Activated effector memory CD4-positive, alpha-beta T cell treated with Interleukin-2 at 50 U/mL for 16 hours (primary cell): Measurements from ENCODE around the gene PDE7B.
"Not testable (repeated sequence)": the region's sequence is repeated elsewhere in the genome, so short reads cannot be mapped to it uniquely, and the experiment has no call there.

Experiments
- DNase-seq: peaks from one replicate; pipeline ENCODE4 v3.0.0-alpha.2; 2020

PDE7B gene

DNA sequence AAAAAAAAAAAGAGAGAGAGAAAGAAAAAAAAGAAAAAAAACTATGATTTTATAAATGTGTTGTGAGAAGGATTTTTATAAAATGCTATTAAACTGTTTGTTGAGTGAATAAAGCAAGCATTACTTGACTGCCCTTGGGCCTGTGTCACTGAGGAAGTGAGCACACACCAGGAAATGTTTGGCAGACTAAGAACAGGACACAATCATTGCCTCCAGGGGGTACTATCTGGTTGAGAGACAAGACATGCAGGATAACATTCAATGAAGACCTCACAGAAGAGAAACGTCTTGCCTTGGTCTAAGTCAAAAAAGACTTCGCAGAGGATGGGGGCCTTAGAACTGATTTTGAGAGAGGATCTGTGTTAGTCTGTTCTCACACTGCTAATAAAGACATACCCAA, 358.0 kb downstream of the PDE7B start:
- DNase-seq: no peak

DNA sequence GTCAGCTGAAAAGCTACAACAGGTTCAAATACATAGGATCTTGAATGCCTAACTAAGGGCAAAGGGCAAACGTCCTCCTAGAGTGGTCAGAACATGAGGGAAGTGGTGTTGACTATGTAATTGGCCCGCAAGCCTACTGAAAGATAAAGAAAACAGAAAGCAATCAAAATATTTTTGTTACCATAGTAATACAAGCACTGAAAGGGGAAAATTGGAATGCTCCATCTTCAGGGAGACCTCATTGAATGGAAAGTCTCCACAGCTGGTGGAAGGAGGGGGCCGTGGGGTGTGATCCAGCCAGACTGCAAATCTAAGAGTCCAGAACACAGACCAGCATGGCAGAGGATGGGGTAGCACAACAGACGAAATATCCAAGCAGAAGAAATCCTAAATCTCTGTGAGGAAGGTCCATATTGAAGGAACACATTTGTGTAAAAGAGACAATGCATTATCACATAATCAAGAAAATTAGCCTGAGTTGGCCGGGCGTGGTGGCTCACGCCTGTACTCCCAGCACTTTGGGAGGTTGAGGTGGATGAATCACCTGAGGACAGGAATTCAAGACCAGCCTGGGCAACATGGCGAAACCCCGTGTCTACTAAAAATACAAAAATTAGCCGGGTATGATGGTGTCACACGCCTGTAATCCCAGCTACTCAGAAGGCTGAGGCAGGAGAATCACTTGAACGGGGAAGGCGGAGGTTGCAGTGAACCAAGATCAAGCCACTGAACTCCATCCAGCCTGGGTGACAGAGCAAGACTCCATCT, 359.1 kb downstream of the PDE7B start:
- DNase-seq: no peak

DNA sequence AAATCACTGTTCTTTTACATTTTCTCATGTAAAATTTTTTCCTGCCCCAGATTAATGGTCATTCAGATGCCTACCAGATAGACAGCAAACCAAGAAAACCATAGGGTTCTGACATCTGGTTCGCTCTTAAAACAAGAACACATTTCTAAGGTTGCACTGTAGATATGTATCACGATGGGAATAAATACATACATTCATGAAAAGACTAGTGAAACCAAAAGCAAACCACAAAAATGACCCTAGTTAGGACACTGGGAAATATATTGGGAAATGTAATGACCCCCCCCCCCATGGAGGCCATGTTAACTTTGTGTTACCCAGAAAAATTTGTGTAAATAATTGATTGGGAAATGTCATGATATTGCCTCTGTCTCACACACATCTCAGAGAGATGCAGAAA, 361.1 kb downstream of the PDE7B start:
- no peak for DNase-seq

DNA sequence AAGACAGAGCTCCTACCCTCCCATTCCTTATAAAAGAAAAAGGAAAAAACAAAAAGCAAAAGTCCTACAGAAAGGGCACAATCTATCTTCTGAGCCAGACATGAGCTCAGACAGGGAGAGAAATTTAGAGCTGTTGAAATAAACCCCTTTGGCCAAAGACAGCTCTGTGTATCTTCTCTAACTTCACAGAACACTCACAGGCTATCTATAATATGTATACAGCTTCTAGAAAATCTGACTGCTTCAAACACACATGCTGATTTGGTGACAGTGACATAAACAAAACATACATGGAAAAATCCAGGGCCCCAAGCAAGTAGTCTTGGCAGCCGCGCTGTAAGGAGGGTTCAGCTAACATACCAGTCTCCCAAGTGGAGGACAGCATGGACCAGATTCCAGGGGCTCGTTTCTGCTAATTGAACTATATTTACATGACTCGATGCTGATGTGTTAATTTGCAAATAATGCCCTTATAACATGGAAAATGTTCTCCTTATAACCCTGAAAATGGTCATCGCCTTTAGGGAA, 361.6 kb downstream of the PDE7B start:
- DNase-seq: no peak

DNA sequence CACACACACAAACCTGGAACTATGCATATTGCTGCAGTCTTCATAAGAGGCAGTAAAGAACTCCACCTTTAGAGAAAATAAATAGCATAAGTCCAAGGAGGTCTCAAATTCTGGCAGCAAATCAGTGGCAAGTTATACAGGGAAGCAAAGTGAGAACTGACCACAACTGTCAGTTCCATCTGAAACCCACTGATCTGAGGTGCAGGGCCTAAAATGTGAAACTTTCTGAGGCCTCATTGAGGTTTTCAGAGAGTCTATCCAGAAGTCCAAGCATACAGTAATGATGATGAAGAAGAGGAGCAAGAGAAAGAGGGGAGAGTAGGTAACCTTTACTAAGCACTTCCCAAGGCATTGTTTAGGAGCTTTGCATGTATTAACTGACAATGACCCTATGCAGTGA, 362.4 kb downstream of the PDE7B start:
- DNase-seq: no peak

DNA sequence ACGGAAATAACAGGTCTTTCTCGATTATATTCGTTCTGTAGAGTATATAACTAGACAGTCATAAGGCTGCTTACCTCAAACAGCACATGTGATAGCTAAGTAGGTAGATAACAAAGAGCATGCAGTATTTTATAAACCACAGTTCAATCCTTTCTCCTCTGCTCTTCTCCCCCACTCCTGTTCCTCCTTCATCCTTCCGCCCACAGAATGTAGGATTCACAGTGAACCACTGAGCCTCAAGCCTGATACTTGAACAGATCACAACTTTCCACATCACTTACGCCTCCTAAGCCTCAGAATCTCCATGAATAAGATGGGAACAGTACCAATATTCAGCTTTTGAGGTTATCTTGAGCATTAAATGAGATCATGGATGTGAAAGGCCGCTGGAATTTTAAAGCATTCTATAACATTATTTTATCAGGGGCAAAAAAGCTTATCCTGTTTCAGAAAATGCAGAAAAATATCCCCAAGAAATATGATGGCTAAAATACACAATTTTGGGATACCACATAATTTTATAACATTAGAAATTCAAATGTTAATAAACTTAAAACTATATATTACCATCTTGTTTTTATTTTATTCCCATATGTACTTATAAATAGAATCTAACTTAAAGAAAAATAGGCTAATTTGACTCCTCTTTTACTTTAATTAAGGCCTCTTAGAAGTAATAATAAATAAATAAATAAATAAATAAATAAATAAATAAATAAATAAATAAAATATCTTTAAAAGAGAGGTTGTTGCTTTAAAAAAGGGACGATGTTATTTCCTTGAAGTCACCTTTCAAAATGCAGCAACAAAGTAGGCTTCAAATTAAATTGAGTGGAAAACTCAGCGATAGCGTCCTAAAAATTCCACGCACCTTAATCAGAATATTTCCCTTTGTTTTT, 365.3 kb downstream of the PDE7B start:
- no peak for DNase-seq

DNA sequence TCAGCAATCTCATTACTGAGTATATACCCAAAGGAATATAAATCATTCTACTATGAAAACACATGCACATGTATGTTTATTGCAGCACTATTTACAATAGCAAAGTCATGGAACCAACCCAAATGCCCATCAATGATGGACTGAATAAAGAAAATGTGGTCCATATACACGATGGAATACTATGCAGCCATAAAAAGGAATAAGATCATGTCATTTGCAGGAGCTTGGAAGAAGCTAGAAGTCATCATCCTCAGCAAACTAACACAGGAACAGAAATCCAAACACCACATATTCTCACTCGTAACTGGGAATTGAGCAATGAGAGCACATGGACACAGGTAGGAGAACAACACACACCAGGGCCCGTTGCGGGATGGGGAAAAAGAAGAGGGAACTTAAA, 373.5 kb downstream of the PDE7B start:
- DNase-seq: not testable (repeated sequence)

DNA sequence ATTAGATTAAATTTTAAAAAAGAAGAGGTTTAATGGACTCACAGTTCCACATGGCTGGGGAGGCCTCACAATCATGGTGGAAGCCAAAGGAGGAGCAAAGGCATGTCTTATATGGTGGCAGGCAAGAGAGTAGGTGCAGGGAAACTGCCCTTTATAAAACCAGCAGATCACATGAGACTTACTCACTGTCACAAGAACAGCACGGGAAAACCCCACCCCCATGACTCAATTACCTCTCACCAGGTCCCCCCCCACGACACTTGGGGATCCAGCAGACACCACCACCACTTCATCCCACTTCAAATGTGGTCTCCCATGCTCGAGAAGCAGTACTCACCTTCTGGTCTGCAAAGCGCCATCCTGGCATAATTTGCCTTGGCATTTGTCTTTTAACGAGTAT, 374.0 kb downstream of the PDE7B start:
- no peak for DNase-seq

DNA sequence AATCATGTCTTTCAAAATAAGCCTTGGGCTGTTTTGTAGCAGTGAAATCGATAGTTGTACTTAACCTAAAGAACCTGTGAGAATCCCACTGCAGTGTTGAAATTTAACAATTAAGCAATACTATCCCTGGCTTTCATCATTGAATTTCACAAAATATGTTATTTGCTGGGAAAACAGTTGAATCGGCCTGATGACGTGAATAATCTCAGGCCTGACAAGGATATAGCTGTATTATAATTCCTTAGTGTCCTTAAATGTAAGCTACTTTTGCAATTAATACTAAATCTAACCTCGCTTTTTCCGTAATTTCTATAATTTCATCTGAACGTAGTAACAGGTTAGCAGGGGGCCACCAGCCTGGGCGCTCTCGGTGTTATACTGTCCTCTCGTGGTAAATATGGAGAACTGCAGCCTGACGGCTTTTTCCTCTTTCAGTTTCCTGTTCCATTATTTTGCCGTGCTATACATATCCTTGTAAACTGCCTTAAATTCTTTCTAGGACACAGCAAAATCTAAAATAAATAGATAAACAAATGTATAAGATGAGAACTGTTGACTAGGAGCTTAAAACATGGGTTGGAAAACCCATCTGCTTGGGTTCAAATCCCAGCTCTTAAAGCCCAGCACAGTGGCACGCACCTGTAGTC, 374.6 kb downstream of the PDE7B start:
- peak; percentile 20 for DNase-seq

DNA sequence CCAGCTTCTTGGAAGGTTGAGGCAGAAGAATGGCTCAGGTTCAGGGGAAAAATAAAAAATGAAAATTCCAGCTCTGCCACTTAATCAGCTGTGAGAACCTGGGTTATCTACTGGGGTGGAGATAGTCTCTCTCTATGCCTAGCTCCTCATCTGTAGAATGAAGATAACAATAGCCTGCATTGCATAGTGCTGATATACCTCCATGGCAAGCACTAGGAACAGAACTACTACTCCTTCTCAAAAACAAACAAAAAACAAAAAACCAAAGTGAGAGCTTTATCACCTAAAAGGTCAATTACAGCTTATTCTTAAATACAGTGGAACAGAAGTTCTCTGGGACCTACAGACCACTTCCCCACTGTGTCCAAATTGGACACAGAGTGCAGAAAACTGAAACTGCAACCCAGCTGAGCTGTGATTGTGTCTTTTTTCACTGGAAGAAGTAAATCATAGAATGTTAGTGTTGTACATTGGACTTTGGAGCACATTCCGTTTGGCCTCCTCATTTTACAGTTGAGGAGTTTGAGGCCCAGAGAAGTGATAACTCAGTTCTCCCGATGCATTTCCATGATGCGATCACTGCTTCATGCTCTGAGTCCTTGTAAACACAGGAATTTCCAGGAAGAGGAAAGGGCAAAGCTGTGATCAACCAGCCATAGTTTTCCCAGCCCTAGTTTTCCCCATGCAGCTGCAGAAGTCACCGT, 375.3 kb downstream of the PDE7B start:
- DNase-seq: no peak

DNA sequence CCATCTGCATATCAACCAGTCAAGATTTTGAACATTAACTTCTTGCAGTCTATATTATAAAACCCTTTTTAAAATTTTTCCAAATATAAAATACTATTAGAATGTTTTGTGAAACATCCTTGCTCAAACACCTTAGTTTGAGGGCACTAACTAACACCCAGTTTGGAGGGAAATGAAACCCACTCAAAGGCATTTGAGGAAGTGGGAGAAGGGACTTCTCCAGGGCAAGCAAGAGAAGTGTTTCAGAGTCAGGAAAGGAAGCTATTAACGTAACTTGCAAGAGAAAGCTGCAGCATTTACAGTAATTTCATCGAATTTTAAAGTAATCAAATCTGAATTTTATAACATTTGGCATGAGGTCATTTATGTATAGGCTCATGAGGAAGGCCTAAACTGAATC, 377.3 kb downstream of the PDE7B start:
- no peak for DNase-seq

DNA sequence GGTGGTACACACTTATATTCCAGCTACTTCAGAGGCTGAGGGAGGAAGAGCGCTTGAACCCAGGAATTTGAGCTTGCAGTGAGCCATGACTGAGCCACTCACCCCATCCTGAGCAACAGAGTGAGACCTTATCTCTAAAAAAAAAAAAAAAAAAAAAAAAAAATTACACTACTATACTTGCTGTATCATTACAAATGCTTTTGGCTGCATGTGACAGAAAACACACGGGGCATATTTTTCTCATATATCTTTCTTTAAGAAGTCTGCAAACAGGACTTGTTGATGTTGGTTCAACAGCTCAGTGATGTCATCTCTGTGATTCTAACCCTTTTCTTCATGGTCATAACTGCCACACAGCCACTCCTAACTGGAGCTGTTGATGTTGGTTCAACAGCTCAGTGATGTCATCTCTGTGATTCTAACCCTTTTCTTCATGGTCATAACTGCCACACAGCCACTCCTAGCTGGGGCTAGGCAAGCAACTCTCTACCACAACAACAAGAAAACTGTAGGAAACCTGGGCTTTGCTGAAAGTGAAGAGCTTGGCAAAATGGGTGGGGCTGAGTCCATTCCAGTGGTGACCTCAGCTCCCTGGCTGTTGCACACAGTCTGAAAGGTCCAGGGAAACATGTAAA, 378.8 kb downstream of the PDE7B start:
- DNase-seq: no peak

DNA sequence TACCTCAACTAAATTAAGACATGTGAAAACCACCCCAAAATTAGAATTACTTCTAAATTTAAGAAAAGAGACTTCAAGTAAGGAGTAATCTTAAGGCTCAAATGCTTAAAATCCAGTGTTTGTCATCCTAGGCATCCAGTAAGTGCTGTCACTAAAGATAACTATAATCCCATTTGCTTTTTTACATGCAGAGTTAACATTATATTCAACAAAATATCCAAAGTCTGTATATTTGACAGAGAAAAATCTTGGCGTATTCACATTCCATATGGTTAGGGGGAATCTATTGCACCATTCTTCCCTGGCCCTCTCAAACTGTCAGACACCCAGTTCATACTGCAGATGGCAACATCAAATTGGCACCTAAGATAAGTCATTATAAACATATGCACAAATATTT, 381.2 kb downstream of the PDE7B start:
- DNase-seq: no peak

DNA sequence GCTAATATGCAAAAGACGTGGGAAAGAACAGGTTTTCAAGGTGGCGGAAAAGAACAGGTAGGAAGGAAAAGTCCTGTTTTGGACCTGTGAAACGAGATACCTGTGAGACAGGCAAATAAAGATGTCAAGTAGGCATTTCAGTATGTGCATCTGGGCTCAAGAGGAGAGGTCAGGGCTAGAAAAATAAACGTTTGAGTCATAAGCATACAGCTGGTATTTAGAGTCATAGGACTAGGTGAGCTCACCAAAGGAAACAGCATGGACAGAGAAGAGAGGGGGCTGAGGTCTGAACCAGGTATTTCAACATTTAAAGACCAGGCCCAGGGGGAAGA, 383.7 kb downstream of the PDE7B start:
- no peak for DNase-seq

DNA sequence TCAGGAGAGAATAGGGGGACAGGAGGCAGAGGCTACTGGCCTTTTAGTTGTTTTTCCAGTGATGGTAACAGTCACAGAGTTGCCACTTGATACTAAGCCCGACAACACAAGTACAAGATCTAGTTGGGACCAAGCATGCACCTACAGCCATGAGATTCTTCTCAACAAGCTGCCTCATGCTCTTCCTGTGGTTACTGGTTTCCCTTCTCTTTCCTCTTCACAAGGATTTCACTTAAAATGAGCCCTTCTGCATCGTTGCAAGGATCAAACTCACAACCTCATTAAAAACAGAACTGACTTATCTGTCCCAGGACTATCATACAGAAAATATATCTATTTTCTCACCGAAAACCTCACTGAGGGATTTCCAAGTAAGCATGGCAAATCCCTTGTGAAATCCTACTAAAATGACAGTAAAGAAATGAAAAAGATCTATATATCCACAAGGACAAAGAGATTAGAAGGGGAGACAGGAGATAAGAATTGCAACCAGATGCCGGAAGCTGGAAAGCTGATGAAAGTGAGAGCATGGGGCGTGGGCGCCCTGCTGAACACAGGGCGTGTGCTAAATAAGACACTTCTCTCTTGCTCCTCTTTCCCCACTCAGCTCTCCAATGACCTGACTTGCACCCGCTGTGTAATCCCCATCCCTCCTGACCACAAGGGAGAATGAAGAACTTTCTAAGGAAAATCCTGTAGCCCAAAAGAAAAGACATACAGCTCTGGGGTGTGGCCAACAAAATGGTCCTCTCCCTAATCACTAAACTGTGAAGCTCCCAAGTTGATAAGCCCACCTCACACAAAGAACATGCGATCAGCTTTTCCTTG, 385.2 kb downstream of the PDE7B start:
- DNase-seq: no peak

DNA sequence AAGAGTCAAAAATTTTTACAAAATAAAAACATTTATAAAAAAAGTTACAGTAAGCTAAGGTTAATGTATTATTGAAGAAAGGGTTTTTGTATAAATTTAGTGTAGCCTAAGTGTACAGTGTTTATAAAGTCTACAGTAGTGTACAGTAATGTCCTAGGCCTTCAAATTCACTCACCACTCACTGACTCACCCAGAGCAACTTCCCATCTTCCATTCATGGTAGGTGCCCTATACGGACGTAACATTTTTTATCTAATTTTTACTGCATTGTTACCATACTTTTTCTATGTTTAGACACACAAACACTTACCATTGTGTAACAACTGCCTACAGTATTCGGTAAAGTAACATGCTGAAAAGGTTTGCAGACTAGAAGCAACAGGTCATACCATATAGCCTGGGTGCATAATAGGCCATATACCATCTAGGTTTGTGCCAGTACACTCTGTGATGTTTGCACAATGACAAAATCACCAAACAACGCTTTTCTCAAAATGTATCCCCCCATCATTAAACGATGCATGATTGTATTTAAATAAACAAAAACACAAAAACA, 392.6 kb downstream of the PDE7B start:
- DNase-seq: no peak
